Panc1 (cell line): ENCODE measurements around the gene NUP210. TPM values are rescaled to one million over a fixed set of nuclear protein-coding genes. Genes with fewer than 3 reads are reported as not detected.

Experiments
- ATAC-seq: fragments of 200-7000 bp; cut with Tn5 transposase; 2 replicates; pipeline ENCODE4 v1.9.1; 2020; ENCODE audit warnings: mild to moderate bottlenecking, moderate library complexity
- BruUV-seq: library from RNA; stranded (reverse); fragments of 400-500 nt; replicated peaks from 2 replicates; lab custom pipeline; 2021; lab: Mats Ljungman, UMichigan
- CTCF ChIA-PET: fragments of 300-600 bp; sonication (Branson Sonifier 250); formaldehyde crosslinking; loops from one replicate; lab custom pipeline; 2022; ENCODE audit warnings: antibody characterized with exemption; lab: Charles Lee
- POLR2A ChIA-PET: fragments of 300-600 bp; sonication (Branson Sonifier 250); formaldehyde crosslinking; loops from one replicate; lab custom pipeline; 2022; ENCODE audit warnings: antibody characterized with exemption; lab: Charles Lee
- DNase-seq: peaks from one replicate; pipeline ENCODE4 v3.0.0-alpha.2; 2010; ENCODE audit warnings: low read depth, low spot score
- H3K27ac ChIP-seq: 2 replicates; pipeline ENCODE4 v1.5.1; 2011; ENCODE audit warnings: mild to moderate bottlenecking, low read length, inconsistent platforms
- H3K27me3 ChIP-seq: fragments of 200-500 bp; sonication (Bioruptor generic); 2 replicates; pipeline ENCODE4 v1.6.0; 2014; ENCODE audit warnings: low read length, inconsistent platforms; ENCODE audit not compliant: control insufficient read depth, insufficient read depth
- H3K36me3 ChIP-seq: fragments of 200-500 bp; sonication (Bioruptor generic); 2 replicates; pipeline ENCODE4 v1.5.1; 2014; ENCODE audit warnings: inconsistent platforms, mild to moderate bottlenecking, low read length, moderate library complexity; ENCODE audit not compliant: control insufficient read depth, insufficient read depth
- H3K4me1 ChIP-seq: 2 replicates; pipeline ENCODE4 v1.5.1; 2011; ENCODE audit warnings: inconsistent platforms, mild to moderate bottlenecking, low read length, moderate library complexity; ENCODE audit not compliant: control insufficient read depth, insufficient read depth
- H3K4me3 ChIP-seq, 2 experiments: 2 replicates each; pipeline ENCODE4 v1.5.1; 2011 to 2012; ENCODE audit warnings: low read depth in 2 of 2, low read length in 2 of 2, mild to moderate bottlenecking in 2 of 2, inconsistent platforms in 1 of 2, moderate library complexity in 1 of 2
- H3K9me3 ChIP-seq: fragments of 200-500 bp; sonication (Bioruptor generic); 2 replicates; pipeline ENCODE4 v1.5.1; 2014; ENCODE audit warnings: low read depth, mild to moderate bottlenecking, inconsistent platforms, low read length, moderate library complexity; ENCODE audit not compliant: control insufficient read depth, insufficient read depth
- POLR2AphosphoS5 ChIP-seq: IDR thresholded peaks from 2 replicates; pipeline ENCODE4 v1.6.1; 2012; ENCODE audit warnings: mild to moderate bottlenecking, low read depth, low read length, moderate library complexity
- SIN3A ChIP-seq: IDR thresholded peaks from 2 replicates; pipeline ENCODE4 v1.6.1; 2012; ENCODE audit warnings: low read depth, mild to moderate bottlenecking, low read length, moderate library complexity, borderline replicate concordance; ENCODE audit not compliant: insufficient read depth
- TCF7L2 ChIP-seq: IDR thresholded peaks from 2 replicates; pipeline ENCODE4 v1.6.1; 2011; ENCODE audit warnings: mild to moderate bottlenecking, low read depth, low read length, inconsistent platforms
- in situ Hi-C: cut with HindIII; loops from 2 replicates; pipeline ENCODE4 v1.10.0; 2016; ENCODE audit warnings: low sequenced_read_pairs, low pct_unique_long_range_greater_than_20kb
- intact Hi-C: fragments of 100-400 bp; cut with micrococcal nuclease; formaldehyde crosslinking; loops from one replicate; pipeline ENCODE4 v1.10.0; 2022; ENCODE audit not compliant: unreplicated experiment
- total RNA-seq: library from RNA; stranded (reverse); gene quantifications from one replicate; pipeline ENCODE4 v1.2.1, GENCODE V29; 2021; ENCODE audit not compliant: unreplicated experiment
- TF ChIP-seq, protein P1 (sequence below): fragments of 450-650 bp; IDR thresholded peaks from 2 replicates; pipeline ENCODE4 v1.5.1; 2017; ENCODE audit warnings: mild to moderate bottlenecking
- TF ChIP-seq, protein P2 (sequence below), 2 experiments: IDR thresholded peaks; 2 replicates each; pipeline ENCODE4 v1.6.1; 2011 to 2012; ENCODE audit warnings: low read depth in 2 of 2, control low read depth in 1 of 2, low read length in 1 of 2, mild to moderate bottlenecking in 1 of 2, moderate library complexity in 1 of 2; ENCODE audit not compliant: insufficient read depth in 1 of 2

Gene NUP210
- total RNA-seq, 1 experiment from 2014 or later = 36.8 TPM

DNA sequence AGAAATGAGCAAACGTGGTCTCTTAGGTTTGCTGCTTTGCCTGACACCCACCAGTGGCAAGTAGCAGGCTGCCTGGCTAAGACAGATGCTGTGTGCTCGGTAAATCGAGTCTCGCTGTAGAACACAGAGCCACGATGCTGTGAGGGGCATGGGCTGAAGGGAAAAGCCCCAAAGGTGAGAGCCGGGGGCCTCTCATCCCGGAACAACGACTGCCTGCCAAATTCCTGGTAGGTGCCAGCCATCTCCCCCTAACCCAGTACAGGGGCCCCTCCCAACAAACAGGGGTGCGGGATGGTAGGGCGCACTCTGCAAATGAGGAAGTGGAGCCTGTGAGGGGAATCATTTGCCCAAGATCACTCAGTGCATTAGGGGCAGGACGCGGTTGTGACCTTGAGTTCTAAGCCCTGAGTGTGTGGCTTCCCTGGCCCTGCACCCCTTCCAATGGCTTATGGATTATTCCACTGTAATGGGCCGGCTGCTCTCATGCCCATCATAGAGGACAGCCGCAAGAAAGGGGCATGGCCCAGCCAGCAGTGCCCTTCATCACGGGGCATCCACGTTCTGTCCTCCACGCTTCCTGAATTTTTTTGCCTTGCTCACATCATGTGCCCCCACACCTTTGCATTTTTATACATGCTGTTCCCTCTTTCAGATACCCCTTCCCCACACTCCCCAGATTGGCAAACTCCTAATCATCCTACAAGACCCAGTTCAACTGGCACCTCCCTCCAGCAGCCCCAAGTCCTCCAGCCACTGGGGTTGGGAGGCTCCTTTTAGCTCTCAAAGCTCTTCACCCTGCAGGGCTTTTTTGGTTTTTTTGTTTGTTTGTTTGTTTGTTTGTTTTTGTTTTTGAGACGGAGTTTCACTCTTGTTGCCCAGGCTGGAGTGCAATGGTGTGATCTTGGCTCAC lies 125.4 kb downstream of the NUP210 start:
- Histone ChIP-seq H3K4me3 (no peak overlapping the region), H3K4me1 (no peaks in the 10 kb centered on the region), H3K9me3 (no peaks in the 10 kb centered on the region), H3K27ac (no peak overlapping the region), H3K36me3 (no peaks in the 10 kb centered on the region), H3K27me3 (no peaks in the 10 kb centered on the region)
- ChIA-PET POLR2A (no interaction called here), CTCF (no interaction called here)
- in situ Hi-C loops (no loop called here), intact Hi-C loops (loop anchor here (10.0 kb wide), 1 partner anchor 160 kb away; no protein-coding TSS in a partner anchor)
- ATAC-seq (no peak), DNase-seq (no peak)
- TF ChIP-seq, protein P1, sequence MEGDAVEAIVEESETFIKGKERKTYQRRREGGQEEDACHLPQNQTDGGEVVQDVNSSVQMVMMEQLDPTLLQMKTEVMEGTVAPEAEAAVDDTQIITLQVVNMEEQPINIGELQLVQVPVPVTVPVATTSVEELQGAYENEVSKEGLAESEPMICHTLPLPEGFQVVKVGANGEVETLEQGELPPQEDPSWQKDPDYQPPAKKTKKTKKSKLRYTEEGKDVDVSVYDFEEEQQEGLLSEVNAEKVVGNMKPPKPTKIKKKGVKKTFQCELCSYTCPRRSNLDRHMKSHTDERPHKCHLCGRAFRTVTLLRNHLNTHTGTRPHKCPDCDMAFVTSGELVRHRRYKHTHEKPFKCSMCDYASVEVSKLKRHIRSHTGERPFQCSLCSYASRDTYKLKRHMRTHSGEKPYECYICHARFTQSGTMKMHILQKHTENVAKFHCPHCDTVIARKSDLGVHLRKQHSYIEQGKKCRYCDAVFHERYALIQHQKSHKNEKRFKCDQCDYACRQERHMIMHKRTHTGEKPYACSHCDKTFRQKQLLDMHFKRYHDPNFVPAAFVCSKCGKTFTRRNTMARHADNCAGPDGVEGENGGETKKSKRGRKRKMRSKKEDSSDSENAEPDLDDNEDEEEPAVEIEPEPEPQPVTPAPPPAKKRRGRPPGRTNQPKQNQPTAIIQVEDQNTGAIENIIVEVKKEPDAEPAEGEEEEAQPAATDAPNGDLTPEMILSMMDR = no peak
- TF ChIP-seq SIN3A (no peak), POLR2AphosphoS5 (no peak), TCF7L2 (no peak)
- TF ChIP-seq, protein P2, sequence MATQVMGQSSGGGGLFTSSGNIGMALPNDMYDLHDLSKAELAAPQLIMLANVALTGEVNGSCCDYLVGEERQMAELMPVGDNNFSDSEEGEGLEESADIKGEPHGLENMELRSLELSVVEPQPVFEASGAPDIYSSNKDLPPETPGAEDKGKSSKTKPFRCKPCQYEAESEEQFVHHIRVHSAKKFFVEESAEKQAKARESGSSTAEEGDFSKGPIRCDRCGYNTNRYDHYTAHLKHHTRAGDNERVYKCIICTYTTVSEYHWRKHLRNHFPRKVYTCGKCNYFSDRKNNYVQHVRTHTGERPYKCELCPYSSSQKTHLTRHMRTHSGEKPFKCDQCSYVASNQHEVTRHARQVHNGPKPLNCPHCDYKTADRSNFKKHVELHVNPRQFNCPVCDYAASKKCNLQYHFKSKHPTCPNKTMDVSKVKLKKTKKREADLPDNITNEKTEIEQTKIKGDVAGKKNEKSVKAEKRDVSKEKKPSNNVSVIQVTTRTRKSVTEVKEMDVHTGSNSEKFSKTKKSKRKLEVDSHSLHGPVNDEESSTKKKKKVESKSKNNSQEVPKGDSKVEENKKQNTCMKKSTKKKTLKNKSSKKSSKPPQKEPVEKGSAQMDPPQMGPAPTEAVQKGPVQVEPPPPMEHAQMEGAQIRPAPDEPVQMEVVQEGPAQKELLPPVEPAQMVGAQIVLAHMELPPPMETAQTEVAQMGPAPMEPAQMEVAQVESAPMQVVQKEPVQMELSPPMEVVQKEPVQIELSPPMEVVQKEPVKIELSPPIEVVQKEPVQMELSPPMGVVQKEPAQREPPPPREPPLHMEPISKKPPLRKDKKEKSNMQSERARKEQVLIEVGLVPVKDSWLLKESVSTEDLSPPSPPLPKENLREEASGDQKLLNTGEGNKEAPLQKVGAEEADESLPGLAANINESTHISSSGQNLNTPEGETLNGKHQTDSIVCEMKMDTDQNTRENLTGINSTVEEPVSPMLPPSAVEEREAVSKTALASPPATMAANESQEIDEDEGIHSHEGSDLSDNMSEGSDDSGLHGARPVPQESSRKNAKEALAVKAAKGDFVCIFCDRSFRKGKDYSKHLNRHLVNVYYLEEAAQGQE (IDR thresholded peaks at IDR 0.05; ENCODE audit: insufficient read depth in 1 of 2, low read depth in 2 of 2, low read length in 1 of 2) = no peak
- BruUV-seq = no TSS peak

DNA sequence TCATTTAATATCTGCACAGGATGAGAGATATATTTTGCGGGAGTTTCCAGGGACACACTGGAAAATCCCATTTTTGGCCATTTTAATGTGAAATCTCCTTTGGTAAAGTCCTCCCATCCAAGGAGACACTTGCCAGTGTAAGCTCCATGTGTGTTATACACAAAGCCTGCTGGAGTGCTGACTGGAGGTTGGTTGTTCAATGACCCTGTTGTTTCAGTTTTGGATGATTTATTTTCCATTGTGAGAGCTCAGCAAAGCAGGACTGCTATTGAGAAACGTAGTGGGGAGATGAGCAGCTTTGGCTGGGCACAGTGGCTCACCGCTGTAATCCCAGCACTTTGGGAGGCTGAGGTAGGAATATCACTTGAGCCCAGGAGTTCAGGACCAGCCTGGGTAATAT lies 127.7 kb downstream of the NUP210 start:
- Histone ChIP-seq H3K27ac (no peak overlapping the region), H3K4me1 (no peaks in the 10 kb centered on the region), H3K9me3 (no peaks in the 10 kb centered on the region), H3K36me3 (no peaks in the 10 kb centered on the region), H3K4me3 (no peak overlapping the region), H3K27me3 (no peaks in the 10 kb centered on the region)
- intact Hi-C loops = loop anchor here (10.0 kb wide), 1 partner anchor 162 kb away; no protein-coding TSS in a partner anchor
- in situ Hi-C loops = no loop called here
- ATAC-seq (no peak), DNase-seq (no peak)
- TF ChIP-seq TCF7L2 (no peak), POLR2AphosphoS5 (no peak)
- TF ChIP-seq, protein P1 = no peak
- BruUV-seq = no TSS peak
- CTCF ChIA-PET = no interaction called here
- POLR2A ChIA-PET = no interaction called here
